HG03571 (cell line): ENCODE results near the gene MEF2A.
A peak's percentile ranks its signal among the peaks of the same experiment; 100 is the strongest.
"Not testable (repeated sequence)": the region's sequence is repeated elsewhere in the genome, so short reads cannot be mapped to it uniquely, and the experiment has no call there.

Experiments
- ATAC-seq: cut with Tn5 transposase; IDR thresholded peaks from one replicate; pipeline ENCODE4 v1.9.1; 2021; ENCODE audit not compliant: unreplicated experiment

Gene MEF2A

DNA sequence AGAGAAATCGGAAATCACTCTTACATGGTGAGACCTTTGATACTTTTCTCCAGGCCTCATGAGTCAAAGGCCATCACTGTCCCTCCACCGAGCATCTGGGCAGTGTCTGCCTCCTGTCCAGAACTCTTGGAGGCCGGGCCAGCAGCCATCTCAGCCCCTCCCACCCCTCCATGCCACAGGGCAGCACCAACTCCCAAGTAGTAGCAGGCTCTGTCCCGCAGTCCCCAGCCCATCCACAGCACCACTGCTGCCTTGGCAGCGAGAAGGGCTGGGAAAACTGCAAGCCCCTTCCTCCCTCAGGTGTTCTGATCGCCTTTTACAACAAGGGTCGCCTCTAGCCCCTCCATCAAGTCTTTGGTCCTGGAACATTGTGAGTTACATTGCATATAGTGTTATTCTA is 161.9 kb downstream of the MEF2A start:
- ATAC-seq: no peak

DNA sequence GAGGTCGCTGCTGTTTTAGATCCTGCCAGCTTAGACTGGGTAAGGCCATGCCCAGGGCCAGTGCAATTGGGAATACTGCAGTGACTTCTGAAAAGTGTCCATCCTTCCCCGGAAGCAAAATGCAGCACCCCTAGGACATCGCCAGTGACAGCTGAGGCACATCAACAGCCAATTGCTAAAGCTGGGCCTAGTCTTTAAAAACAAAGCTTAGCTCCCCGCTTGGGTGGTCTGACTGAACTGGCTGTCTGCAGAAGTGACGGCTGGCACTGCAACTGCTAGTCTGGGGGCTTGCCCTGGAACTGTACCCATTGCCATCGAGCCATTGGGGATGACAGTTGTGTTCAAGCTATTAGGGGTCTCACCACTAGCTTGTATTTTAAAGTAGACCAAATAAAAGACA is 163.1 kb downstream of the MEF2A start:
- ATAC-seq: no peak

DNA sequence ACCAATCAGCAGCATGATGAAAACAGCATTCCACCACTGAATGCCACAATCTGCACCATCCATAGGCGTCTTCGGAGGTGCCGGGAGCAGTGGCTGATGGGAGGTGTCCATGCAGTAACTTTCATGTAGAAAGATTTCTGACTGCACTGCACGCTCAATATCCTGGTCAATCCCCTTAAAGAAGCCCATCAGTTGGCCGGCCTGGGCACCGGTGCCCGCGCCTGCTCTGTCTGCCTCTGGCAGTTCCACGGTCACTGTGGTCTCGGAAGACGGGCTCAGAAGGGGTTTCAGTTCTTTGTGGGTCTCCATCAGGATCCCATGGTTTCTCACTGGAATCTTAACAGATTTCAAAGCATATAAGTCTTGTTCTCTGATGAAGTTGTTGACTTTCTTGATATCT is 163.5 kb downstream of the MEF2A start:
- no peak for ATAC-seq

DNA sequence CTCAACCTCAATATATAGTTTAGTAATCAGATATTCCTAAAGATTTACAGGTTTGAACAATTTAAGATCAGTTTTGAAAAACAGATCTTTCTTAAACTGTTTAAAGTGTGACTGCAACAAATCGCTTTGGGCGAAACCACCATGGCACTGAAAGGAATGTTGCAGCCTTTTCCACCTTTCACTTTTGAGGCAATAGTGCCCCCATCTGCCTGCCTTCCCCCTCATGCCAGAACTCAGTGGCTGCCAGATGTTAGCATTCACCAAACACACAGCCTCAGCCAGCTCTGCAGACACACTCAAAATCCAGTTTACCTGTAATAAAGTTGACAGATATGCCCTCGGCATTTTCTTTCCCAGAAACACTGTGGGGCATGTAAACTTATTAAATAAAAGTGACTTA is 164.1 kb downstream of the MEF2A start:
- no peak for ATAC-seq

DNA sequence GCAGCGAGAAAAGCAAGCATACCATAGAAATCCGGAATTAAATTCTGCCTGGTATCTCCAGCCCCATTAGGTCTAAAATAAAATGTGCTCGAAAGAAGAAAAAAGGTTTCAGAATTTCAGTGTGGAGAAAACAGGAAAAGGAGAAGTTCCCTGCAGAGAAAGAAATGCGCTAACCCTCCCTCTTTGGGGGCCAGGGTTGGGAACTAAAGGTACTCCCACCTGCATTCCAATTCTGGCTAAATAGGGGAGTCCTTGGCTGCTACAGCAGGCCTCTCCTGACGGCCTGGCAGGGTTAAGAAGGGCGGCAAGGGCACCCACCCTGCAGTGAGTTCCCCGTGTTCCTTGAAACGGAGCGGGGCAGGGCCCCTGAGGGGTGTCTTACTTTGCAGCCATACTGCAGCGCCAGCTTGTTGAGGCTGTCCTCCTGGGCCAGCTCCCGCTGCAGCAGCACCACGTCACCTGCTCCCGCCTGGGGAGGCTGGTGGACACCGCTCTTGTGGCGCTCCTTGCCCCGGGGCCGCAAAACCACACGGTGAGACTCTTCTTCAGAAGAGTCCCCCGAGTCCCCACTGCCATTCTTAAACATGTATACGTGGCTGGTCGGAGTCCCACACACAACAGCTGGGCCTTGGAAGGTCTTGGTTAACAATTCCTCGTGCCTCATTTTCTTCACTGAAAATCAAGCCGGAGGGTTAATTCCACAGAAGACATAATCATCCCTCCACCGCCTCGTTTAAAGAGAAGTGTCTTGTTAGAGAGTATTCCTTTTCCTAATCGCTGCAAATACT is 165.7 kb downstream of the MEF2A start:
- no peak for ATAC-seq

DNA sequence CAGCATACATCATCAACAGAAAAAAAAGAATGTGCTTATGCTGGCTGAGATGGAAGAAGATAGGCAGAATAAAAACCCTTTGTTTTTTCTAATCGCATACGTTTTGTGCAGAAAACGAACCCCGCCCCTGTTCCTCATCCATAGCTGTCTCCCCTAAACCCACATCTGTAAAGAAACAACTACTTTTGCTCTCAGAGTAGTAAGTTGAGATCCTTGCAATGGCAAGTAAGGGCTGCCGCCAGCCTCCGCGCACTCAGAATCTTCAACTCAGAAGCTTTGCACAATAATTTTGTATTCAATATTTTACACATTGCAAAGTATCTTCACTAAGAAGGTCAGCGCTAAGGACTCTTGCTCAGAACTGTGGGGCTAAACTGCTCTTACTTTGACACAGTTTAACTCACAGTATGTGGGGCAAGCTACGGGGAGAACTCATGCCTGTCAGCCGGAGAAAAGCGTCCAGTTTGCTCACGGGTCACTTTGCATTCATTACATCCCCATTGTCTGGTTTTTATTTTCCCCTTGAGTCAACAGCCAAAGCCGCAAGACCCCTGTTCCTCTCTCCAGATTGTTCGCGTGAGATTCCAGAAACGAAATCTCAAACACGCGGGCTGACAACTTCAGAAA is 166.5 kb downstream of the MEF2A start:
- ATAC-seq: no peak

DNA sequence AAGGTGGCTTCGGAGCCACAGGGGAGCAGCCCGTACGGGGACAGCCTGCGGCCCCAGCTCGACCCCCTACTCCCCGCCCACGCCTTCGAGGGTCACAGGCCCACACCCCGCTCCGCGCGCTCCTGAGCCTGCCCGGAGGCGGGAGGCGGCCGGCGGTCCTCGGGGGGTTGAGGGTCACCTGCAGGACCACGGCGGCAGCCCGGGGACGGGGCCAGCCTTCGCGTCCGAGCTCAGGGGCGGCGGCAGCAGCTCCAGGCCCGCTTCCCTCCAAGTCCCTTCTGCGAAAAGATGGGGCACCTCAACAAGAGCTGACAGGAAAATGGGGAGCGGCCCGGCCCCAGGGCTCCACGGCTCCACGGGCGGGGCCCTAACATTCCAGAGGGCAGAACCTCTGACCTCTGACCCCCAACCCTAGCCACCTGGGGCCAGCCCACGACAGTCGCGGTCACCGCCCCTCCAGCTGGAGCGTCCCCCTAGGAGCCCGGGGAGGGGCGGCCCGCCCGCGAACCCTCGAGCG is 167.0 kb downstream of the MEF2A start:
- ATAC-seq: peak; percentile 29

DNA sequence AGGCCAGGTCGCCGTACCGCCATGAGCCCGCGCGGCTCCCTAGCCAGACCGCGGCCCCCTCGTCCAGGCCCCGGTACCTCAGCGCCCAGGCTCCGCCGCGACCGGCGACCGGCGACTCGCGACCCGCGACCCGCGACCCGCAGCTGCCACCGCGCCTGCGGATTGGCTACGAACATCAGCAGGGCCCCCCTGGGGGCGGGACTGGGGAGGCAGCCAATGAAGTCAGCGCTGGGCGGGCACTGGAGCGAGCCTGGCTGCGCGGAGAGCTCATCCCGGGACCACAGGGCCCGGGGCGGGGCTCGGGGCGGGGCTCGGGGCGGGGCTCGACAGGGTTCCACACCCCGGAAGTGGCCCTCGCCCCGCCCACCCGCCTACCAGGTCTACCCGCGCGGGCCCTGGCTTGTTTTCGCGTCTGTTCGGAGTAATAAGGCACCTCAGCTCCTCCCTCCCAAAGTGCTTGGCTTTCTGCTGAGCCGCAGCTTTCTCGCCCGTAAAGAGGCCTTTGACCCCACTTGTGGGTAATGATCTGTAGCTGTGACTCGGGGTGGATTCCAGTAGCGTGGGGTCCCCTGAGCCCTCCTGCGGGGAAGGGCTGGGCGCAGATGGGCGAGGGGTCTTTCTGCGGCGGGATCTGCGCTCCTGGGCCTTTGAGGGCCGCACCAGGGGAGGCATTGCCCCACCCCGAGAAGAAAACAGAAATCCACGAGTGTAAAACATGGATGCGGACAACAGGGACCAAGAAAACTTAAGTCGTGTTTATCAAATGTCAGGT is 167.7 kb downstream of the MEF2A start, which contains the start of gene LYSMD4:
Gene LYSMD4, minus strand, starts transcription at position 170 of the 772 bp plus-strand sequence. CDS start 1,438 bp downstream, outside the sequence.
- ATAC-seq: peak; percentile 99

DNA sequence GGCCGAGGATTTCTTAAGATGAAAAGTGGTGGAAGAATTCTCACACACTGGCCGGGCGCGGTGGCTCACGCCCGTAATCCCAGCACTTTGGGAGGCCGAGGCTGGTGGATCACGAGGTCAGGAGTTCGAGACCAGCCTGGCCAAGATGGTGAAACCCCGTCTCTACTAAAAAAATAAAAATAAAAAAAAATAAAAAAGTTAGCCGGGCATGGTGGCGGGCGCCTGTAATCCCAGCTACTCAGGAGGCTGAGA is 168.2 kb downstream of the MEF2A start:
- not testable (repeated sequence) for ATAC-seq

DNA sequence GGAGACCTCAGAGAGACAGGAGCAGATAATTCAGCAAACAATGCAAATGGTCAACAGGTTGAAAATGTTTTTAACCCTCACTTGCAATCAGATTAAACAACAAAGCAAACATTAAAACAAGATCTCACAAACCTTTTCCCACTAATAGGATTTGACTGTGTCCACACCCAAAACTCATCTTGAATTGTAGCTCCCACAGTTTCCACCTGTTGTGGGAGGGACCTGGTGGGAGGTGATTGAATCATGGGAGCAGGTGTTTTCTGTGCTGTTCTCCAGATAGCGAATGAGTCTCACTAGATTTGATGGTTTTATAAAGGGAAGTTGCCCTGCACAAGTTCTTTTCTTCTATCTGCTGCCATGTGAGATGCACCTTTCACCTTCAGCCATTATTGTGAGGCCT is 168.8 kb downstream of the MEF2A start:
- ATAC-seq: no peak

DNA sequence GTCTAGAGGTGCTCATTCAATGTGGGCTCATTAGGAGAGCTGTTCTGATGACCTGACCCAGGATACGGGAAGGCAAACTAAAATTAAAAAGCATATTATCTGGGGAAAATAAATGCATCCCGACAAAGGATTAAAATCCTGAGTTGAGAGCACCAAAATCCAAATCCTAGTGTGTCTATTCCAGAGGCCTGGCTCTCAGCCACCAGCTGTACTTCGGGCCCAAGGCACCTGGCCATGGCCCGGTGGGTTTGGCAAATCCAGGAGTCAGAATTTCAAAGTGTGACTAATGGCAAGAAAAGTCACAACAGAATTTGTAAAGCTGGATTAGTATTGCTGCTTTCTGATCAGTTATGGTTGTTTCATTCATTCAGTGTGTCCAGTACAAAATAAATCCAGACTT is 170.1 kb downstream of the MEF2A start:
- no peak for ATAC-seq

DNA sequence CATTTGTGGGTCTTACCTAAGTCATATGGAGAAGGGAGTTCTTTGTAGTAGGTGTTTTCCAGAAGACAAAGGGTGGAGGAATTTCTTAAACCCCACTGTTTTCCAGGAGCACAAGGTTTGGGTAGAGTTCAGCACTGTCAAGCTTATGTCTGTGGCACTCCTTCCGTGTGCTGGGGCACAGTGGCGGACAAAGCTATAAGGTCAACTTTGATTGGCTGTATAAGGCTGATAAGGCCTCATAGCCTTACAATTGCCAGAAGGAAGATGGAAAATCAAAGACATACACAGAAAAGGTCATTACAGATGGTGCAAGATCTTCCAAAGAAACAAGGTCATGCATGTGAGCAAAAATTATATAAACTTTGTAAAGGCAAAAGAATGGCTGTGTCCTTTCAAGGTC is 170.9 kb downstream of the MEF2A start:
- ATAC-seq: no peak

DNA sequence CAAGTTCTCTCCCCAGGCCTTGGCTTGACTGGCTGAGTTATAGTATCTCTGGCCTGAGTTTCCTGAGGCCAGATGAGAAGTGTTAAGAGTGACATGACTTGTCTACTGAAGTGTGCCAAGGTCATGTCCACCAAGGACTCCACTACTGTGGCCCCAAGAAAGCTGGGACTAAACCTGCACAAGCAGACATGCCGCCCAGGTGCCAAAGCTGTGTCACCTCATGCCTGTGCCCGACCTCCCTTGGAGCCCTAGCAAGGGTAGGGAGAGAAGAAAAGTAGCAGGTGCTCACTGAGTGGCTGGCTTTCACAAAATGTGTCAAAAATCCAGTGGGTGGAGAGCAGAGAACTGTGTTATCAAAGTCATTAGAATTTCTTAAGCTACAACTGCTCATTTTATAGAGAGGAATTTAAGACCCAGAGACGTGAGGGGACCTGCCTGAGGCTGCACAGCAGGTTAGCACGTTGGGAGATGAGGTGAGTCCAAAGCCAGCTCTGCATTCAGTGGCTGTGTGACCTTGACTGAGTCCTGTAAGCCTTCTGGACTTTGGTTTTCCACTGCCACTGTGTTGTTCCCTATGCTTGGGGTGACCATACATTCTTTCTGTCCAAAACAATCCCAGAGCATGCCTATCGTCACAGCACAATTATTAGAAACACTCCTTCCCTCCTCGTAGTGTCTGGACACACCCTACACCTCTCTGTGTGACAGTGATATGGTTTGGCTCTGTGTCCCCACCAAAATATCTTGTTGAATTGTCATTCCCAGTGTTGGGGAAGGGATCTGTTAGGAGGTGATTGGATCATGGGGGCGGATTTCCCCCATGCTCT is 172.4 kb downstream of the MEF2A start:
- ATAC-seq: no peak

DNA sequence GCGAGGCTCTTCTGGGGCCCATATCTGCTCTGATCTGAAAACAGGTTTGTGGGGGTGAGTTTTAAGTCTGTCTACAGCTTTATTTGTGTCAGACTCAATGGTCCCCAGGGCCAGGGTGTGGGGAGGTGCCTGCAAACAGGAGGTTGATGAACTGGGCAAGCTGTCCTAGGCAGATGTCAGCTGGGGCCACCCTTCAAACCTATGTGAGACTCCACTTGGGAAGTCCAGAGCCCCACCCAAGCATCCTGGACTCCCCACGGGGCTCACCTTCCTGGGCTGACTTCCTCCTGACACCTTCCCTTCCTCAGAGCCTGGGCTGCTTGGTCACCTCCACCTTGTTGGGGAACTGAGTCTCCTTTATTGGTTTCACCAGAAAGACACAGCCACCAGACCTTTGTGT is 176.1 kb downstream of the MEF2A start:
- ATAC-seq: no peak

DNA sequence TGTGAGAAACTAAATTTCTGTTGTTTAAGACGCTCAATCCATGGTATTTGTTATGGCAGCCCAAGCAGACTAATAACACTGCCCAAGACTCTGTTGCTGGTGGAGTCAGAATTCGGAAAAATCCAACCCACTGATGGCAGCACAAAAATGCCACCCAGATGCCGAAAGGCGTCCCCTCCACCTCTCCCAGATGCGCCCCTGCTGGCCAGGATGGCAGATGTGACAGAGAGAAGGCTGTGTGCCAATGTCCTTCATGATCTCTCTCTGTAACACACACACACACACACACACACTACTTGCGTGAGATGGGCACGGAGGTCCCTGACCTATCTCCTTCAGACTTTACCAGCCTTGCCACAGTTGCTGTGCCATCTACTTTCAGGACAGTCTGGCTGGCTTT is 178.4 kb downstream of the MEF2A start:
- ATAC-seq: no peak

DNA sequence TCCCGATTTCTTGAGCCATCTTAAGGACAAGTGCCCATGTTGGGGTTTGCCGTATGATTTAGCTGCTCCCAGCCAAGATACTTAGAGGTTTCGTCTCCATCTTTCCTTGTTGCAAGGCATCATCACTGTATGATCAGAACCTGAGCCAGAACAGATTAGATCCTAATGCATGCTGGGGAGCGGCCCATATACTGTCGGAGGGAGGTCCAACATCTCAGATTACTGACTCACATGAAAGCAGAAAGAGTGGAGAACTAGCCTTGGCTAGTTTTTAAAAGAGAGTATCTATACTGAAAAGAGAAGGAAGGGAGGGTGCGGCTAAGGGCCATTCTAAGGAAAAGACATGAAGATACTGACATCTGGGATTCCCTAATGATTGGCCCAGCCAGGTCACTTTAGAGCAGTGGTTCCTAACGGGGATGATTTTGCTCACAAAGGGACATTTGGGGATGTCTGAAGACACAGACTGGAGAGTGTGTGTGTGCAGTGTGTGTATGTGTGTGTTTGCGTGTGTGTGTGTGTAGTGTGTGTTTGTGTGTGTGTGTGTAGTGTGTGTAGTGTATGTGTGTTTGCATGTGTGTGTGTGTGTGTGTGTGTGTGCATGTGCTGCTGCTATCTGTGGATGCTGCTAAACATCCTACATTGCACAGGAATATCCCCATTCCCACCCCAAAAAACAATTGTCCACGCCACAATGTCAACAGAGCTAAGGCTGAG is 179.7 kb downstream of the MEF2A start:
- ATAC-seq: no peak

DNA sequence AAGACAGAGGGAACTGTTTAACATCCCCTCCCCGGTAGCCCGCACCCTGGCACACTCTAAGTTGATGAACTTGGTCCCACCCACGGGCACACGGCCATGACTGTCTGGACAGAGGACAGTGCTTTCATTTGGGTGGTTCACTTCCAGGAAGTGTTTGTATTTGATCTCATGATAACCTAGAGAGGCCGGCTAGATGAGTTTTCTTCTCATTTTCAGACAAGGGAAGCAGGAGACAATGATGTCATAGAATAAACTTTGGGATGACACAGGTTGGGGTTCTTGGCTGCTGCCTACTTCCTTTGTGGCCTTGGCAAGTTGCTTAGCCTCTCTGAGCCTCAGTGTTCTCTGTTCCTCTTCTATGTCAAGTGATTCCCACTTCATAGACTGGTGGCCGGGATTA is 183.6 kb downstream of the MEF2A start:
- no peak for ATAC-seq

DNA sequence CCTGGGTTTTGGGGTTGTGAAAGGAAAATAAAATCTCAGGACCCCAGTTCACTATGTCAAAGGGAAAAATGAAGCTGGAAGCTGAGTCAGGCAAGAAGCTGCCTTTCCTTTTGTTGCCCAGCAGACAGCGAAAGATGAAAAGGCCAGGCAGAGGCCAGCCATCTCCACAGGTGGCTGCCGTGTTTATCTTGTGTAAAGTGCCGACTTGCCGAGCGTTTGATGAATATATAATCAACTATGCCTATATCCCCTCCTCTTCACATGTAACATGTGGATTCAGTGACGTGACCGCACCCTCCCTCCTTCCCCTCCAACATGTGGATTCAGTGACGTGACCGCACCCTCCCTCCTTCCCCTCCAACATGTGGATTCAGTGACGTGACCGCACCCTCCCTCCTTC is 184.5 kb downstream of the MEF2A start:
- ATAC-seq: not testable (repeated sequence)

DNA sequence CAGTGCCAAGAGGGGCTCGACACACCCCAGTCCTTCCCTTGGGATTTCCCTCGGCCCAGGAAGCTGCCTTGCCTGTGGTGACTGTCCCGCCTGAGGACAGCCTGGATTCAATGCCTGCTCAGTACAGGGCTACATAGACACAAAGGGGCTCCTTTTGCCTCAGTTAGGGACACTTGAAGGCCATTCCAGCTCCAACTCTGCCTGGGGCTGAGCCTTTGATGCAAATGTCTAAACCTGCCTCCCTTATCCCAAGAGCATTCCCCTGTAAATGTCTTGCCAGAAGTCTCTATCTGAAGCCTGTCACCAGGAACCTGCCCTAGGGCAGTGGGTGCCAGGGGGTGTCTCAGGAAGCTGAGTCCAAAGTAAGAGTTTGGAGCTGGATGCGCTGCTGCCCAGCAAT is 186.8 kb downstream of the MEF2A start:
- no peak for ATAC-seq

DNA sequence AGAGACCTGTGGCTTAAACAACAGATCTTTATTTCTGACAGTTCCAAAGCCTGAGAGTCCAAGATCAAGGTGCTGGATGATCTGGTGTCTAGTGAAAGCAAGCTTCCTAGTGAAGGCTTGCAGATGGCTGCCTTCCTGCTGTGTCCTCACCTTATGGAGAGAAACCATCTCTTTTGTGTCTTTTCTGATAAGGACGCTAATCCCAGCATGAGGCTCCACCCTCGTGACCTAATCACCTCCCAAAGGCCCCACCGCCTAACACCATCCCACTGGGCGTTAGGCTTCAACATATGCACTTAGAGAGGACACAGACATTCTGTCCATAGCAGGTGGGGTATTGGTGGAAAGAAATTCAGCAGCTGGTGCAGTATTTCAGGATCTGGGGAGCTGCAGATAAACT is 187.3 kb downstream of the MEF2A start:
- no peak for ATAC-seq
